ENCODE results near the gene SPEN. TPM values are rescaled to one million over a fixed set of nuclear protein-coding genes. Genes with fewer than 3 reads are reported as not detected.
"Not testable (repeated sequence)": the region's sequence is repeated elsewhere in the genome, so short reads cannot be mapped to it uniquely, and the experiment has no call there.

The SPEN gene
- total RNA-seq, 1 donor, result 24.3 TPM

GRCh38 chr1:15838721-15839120 is 8.8 kb upstream of the SPEN start:
- no peak for DNase-seq (ENCODE audit: low read depth)
- no peak for TF ChIP-seq CTCF (IDR thresholded peaks at IDR 0.05; ENCODE audit: insufficient read depth, low read length)
- no peak overlapping the region for H3K4me3 ChIP-seq (ENCODE audit: low read depth, low read length)

GRCh38 chr1:15843826-15844572 is 3.5 kb upstream of the SPEN start:
- DNase-seq (ENCODE audit: low read depth), result no peak
- TF ChIP-seq CTCF (IDR thresholded peaks at IDR 0.05; ENCODE audit: insufficient read depth, low read length), result no peak
- H3K4me3 ChIP-seq (ENCODE audit: low read depth, low read length), result no peak overlapping the region

GRCh38 chr1:15846056-15846455 is 1.5 kb upstream of the SPEN start:
- DNase-seq (ENCODE audit: low read depth); H3K4me3 ChIP-seq (ENCODE audit: low read depth, low read length): not testable (repeated sequence)

- DNase-seq (ENCODE audit: low read depth), result no peak
- peak overlapping the region; percentile 98 for H3K4me3 ChIP-seq (ENCODE audit: low read depth, low read length)
- TF ChIP-seq CTCF (IDR thresholded peaks at IDR 0.05; ENCODE audit: insufficient read depth, low read length), result no peak
Measured at GRCh38 chr1:15847893-15848142, 311 bp downstream of the SPEN start.

GRCh38 chr1:15848143-15848928 is 829 bp downstream of the SPEN start:
- TF ChIP-seq CTCF (IDR thresholded peaks at IDR 0.05; ENCODE audit: insufficient read depth, low read length), result no peak
- peak overlapping the region; percentile 98 for H3K4me3 ChIP-seq (ENCODE audit: low read depth, low read length)
- DNase-seq (ENCODE audit: low read depth), result peak; percentile 33

- no peak for TF ChIP-seq CTCF (IDR thresholded peaks at IDR 0.05; ENCODE audit: insufficient read depth, low read length)
- peak overlapping the region; percentile 98 for H3K4me3 ChIP-seq (ENCODE audit: low read depth, low read length)
- peak; percentile 79 for DNase-seq (ENCODE audit: low read depth)
Measured at GRCh38 chr1:15848929-15849774, 1.6 kb downstream of the SPEN start.
